H9 (cell line): Measurements from ENCODE around the gene PDK4. TPM values are rescaled to one million over a fixed set of nuclear protein-coding genes. Genes with fewer than 3 reads are reported as not detected.

ENCODE experiments used
- DNase-seq: peaks from one replicate; pipeline ENCODE4 v3.0.0-alpha.2; 2017
- H2AFZ ChIP-seq: one replicate; pipeline ENCODE4 v1.6.1; 2013; ENCODE audit warnings: mild to moderate bottlenecking, low read length, control low read depth, moderate library complexity
- H2AK5ac ChIP-seq: 2 replicates; pipeline ENCODE4 v1.6.1; 2013; ENCODE audit warnings: low read length, control low read depth, mixed read lengths; ENCODE audit not compliant: insufficient read length
- H2BK120ac ChIP-seq: one replicate; pipeline ENCODE4 v1.6.1; 2013; ENCODE audit warnings: low read depth, mild to moderate bottlenecking, low read length, control low read depth, inconsistent platforms; ENCODE audit not compliant: poor library complexity, severe bottlenecking
- H2BK12ac ChIP-seq: 2 replicates; pipeline ENCODE4 v1.6.1; 2013; ENCODE audit warnings: low read length, control low read depth, mixed read lengths, low read depth; ENCODE audit not compliant: insufficient read length
- H2BK15ac ChIP-seq: 2 replicates; pipeline ENCODE4 v1.6.1; 2013; ENCODE audit warnings: low read depth, low read length, control low read depth
- H2BK20ac ChIP-seq: one replicate; pipeline ENCODE4 v1.6.1; 2013; ENCODE audit warnings: low read depth, mild to moderate bottlenecking, low read length, control low read depth, inconsistent platforms; ENCODE audit not compliant: poor library complexity, severe bottlenecking
- H2BK5ac ChIP-seq: 2 replicates; pipeline ENCODE4 v1.6.1; 2013; ENCODE audit warnings: low read length, control low read depth, mixed read lengths; ENCODE audit not compliant: insufficient read length
- H3K14ac ChIP-seq: 2 replicates; pipeline ENCODE4 v1.6.1; 2013; ENCODE audit warnings: low read length, control low read depth; ENCODE audit not compliant: insufficient read depth
- H3K18ac ChIP-seq: 2 replicates; pipeline ENCODE4 v1.6.1; 2013; ENCODE audit warnings: low read depth, mild to moderate bottlenecking, mixed read lengths, low read length, control low read depth; ENCODE audit not compliant: insufficient read length
- H3K23ac ChIP-seq: 2 replicates; pipeline ENCODE4 v1.6.1; 2013; ENCODE audit warnings: low read length, control low read depth, mixed read lengths, low read depth; ENCODE audit not compliant: insufficient read length
- H3K23me2 ChIP-seq: 2 replicates; pipeline ENCODE4 v1.6.1; 2013; ENCODE audit warnings: low read depth, mild to moderate bottlenecking, mixed read lengths, low read length, control low read depth; ENCODE audit not compliant: insufficient read length, poor library complexity, severe bottlenecking
- H3K27ac ChIP-seq: 2 replicates; pipeline ENCODE4 v1.5.1; 2013; ENCODE audit warnings: low read length, control low read depth, mixed read lengths, low read depth; ENCODE audit not compliant: insufficient read length
- H3K27me3 ChIP-seq: 2 replicates; pipeline ENCODE4 v1.6.1; 2013; ENCODE audit warnings: low read length, control low read depth, inconsistent platforms; ENCODE audit not compliant: insufficient read depth
- H3K4ac ChIP-seq: 2 replicates; pipeline ENCODE4 v1.6.1; 2013; ENCODE audit warnings: low read depth, mild to moderate bottlenecking, control low read depth, inconsistent platforms, low read length, moderate library complexity
- H3K4me1 ChIP-seq: 2 replicates; pipeline ENCODE4 v1.6.1; 2013; ENCODE audit warnings: low read length, control low read depth, inconsistent platforms; ENCODE audit not compliant: insufficient read depth
- H3K4me2 ChIP-seq: 2 replicates; pipeline ENCODE4 v1.6.1; 2013; ENCODE audit warnings: low read length, control low read depth, mixed read lengths; ENCODE audit not compliant: insufficient read length, insufficient read depth
- H3K56ac ChIP-seq: 2 replicates; pipeline ENCODE4 v1.6.1; 2013; ENCODE audit warnings: low read depth, mild to moderate bottlenecking, mixed read lengths, low read length, control low read depth; ENCODE audit not compliant: insufficient read length
- H3K79me1 ChIP-seq: 2 replicates; pipeline ENCODE4 v1.6.1; 2013; ENCODE audit warnings: low read depth, mild to moderate bottlenecking, moderate library complexity, low read length, control low read depth, inconsistent platforms; ENCODE audit not compliant: insufficient read depth, poor library complexity, severe bottlenecking
- H3K79me2 ChIP-seq: 2 replicates; pipeline ENCODE4 v1.6.1; 2013; ENCODE audit warnings: low read length, control low read depth, inconsistent platforms; ENCODE audit not compliant: insufficient read depth
- H3K9ac ChIP-seq: 2 replicates; pipeline ENCODE4 v1.6.1; 2013; ENCODE audit warnings: low read length, control low read depth, mixed read lengths; ENCODE audit not compliant: insufficient read length; ENCODE audit errors: extremely low read depth
- H3K9me3 ChIP-seq: one replicate; pipeline ENCODE4 v1.6.1; 2013; ENCODE audit warnings: low read depth, low read length, inconsistent platforms; ENCODE audit not compliant: control insufficient read depth
- H3T11ph ChIP-seq: one replicate; pipeline ENCODE4 v1.6.1; 2013; ENCODE audit warnings: mild to moderate bottlenecking, low read length, control low read depth, inconsistent platforms
- H4K20me1 ChIP-seq: one replicate; pipeline ENCODE4 v1.6.1; 2013; ENCODE audit not compliant: control insufficient read depth, insufficient read length, insufficient read depth
- H4K5ac ChIP-seq: 2 replicates; pipeline ENCODE4 v1.6.1; 2013; ENCODE audit warnings: low read depth, mild to moderate bottlenecking, mixed read lengths, low read length, control low read depth; ENCODE audit not compliant: insufficient read length
- H4K8ac ChIP-seq: replicated peaks from 2 replicates; pipeline ENCODE4 v1.6.1; 2013; ENCODE audit warnings: low read length, control low read depth, mixed read lengths, low read depth; ENCODE audit not compliant: insufficient read length
- H4K91ac ChIP-seq: 2 replicates; pipeline ENCODE4 v1.6.1; 2013; ENCODE audit warnings: low read depth, mild to moderate bottlenecking, moderate library complexity, mixed read lengths, low read length, control low read depth; ENCODE audit not compliant: insufficient read length
- H3K27ac Mint-ChIP-seq, 3 experiments: 2 replicates in 2 of 3; 3 replicates in 1 of 3; pipeline ENCODE4 v1.8.0; 2020 to 2021; ENCODE audit warnings: mixed read lengths in 3 of 3, mild to moderate bottlenecking in 1 of 3, moderate library complexity in 1 of 3
- H3K27me3 Mint-ChIP-seq: 2 replicates; pipeline ENCODE4 v1.8.0; 2021; ENCODE audit warnings: low read depth, mild to moderate bottlenecking, moderate library complexity, mixed read lengths
- H3K36me3 Mint-ChIP-seq, 3 experiments: 2 replicates in 2 of 3; 3 replicates in 1 of 3; pipeline ENCODE4 v1.8.0; 2020 to 2021; ENCODE audit warnings: low read depth in 3 of 3, mixed read lengths in 3 of 3; ENCODE audit not compliant: insufficient read depth in 1 of 3
- H3K4me1 Mint-ChIP-seq, 2 experiments: 2 replicates each; pipeline ENCODE4 v1.8.0; 2020; ENCODE audit warnings: mixed read lengths in 2 of 2
- H3K4me3 Mint-ChIP-seq, 2 experiments: 2 replicates in 1 of 2; 3 replicates in 1 of 2; pipeline ENCODE4 v1.8.0; 2020 to 2021; ENCODE audit warnings: mild to moderate bottlenecking in 2 of 2, mixed read lengths in 2 of 2, moderate library complexity in 1 of 2
- H3K9me3 Mint-ChIP-seq, 2 experiments: 2 replicates in 1 of 2; 3 replicates in 1 of 2; pipeline ENCODE4 v1.8.0; 2020; ENCODE audit warnings: mild to moderate bottlenecking in 2 of 2, mixed read lengths in 2 of 2, moderate library complexity in 1 of 2
- CTCF ChIP-seq: fragments of 200-600 bp; sonication (generic); conservative IDR thresholded peaks from 3 replicates; pipeline ENCODE4 v1.8.0; 2021; ENCODE audit warnings: antibody characterized with exemption, mild to moderate bottlenecking
- WGBS: extraction: QIAGEN DNeasy Blood & Tissue Kit; methylation state at CpG from one replicate; pipeline ENCODE4 v1.1.7; 2013; ENCODE audit warnings: missing lambda C conversion rate, low lambda C conversion rate, mixed read lengths; ENCODE audit not compliant: insufficient read length; ENCODE audit errors: extremely low coverage; 5-methylcytosine and 5-hydroxymethylcytosine counted together
- total RNA-seq: library from RNA; stranded (reverse); gene quantifications from 2 replicates; pipeline ENCODE4 v1.2.1, GENCODE V29; 2021

PDK4 gene
- total RNA-seq, 1 experiment from 2014 or later = not detected

- H3K79me2 ChIP-seq = no peaks in the 10 kb centered on the region
- no peaks in the 10 kb centered on the region; a peak in 2 of 5 replicates for H3K9me3 Mint-ChIP-seq
- H3K27me3 ChIP-seq = no peaks in the 10 kb centered on the region
- no peak overlapping the region for H3T11ph ChIP-seq
- WGBS = 100% methylated on average over 1 of the region's 2 CpGs
- H3K4me3 Mint-ChIP-seq = no peak overlapping the region
- H3K4me1 Mint-ChIP-seq = no peaks in the 10 kb centered on the region
- no peak overlapping the region for H3K27ac ChIP-seq
- H2AK5ac ChIP-seq = no peak overlapping the region
- no peak overlapping the region for H3K27ac Mint-ChIP-seq
- no peak overlapping the region for H4K5ac ChIP-seq
- H4K20me1 ChIP-seq = no peaks in the 10 kb centered on the region
- no peak overlapping the region for H2AFZ ChIP-seq
- H3K18ac ChIP-seq = no peak overlapping the region
- H3K56ac ChIP-seq = no peak overlapping the region
- H3K4me1 ChIP-seq = no peaks in the 10 kb centered on the region
- no peak overlapping the region for H2BK5ac ChIP-seq
- no peak overlapping the region for H2BK15ac ChIP-seq
- no peak overlapping the region for H3K23ac ChIP-seq
- no peak overlapping the region for H2BK120ac ChIP-seq
- H3K27me3 Mint-ChIP-seq = no peaks in the 10 kb centered on the region; the same call in 1 of the 2 replicates
- no peak overlapping the region for H3K14ac ChIP-seq
- no peak overlapping the region for H4K91ac ChIP-seq
- no peak overlapping the region for H3K4ac ChIP-seq
- H3K9ac ChIP-seq = no peak overlapping the region
- no peaks in the 10 kb centered on the region for H3K23me2 ChIP-seq
- no peak overlapping the region for H2BK12ac ChIP-seq
- TF ChIP-seq CTCF = no peak
- no peak overlapping the region for H2BK20ac ChIP-seq
- DNase-seq = no peak
- no peaks in the 10 kb centered on the region for H3K79me1 ChIP-seq
- H3K9me3 ChIP-seq = no peaks in the 10 kb centered on the region
- no peaks in the 10 kb centered on the region for H3K36me3 Mint-ChIP-seq
- no peak overlapping the region for H4K8ac ChIP-seq
- no peak overlapping the region for H3K4me2 ChIP-seq
These were observed 26.6 kb downstream of the PDK4 start for GRCh38 chr7:95569720-95570119.
